ENCODE measurements around the gene NEK1. TPM values are rescaled to one million over a fixed set of nuclear protein-coding genes. Genes with fewer than 3 reads are reported as not detected.

NEK1 gene
- total and polyA plus RNA-seq, 2 of the 4 experiments (the other 2 are of a cell fraction): 3.3 to 3.9 TPM

GRCh38 chr4:169634975-169635374 is 22.6 kb upstream of the NEK1 start:
- Histone ChIP-seq H2AFZ (replicated peaks; ENCODE audit: low read length, poor library complexity) (no peak overlapping the region), H2AK9ac (replicated peaks; ENCODE audit: low read depth, low read length, poor library complexity) (no peak overlapping the region), H3K9me1 (ENCODE audit: insufficient read depth, low read length) (no peaks in the 10 kb centered on the region), H3K36me3 (ENCODE audit: control insufficient read depth, insufficient read depth, low read length) (peaks cover 3% of the 10 kb centered on the region; the same call in 1 of the 2 replicates), H3K4ac (ENCODE audit: low read depth, low read length) (no peak overlapping the region), H4K20me1 (ENCODE audit: insufficient read depth, low read length) (0 out of 2 replicates have a peak, but pooled peaks cover 3% of the 10 kb centered on the region), H3K79me1 (ENCODE audit: low read depth in 1 of 2, low read length in 2 of 2) (peaks cover 2 to 11% of the 10 kb centered on the region in 2 experiments; a peak in 3 of 4 replicates), H3K4me3 (ENCODE audit: insufficient read depth, low read depth, low read length) (no peak overlapping the region), H4K5ac (ENCODE audit: low read depth, low read length) (no peak overlapping the region), H3K4me1 (ENCODE audit: control insufficient read depth, insufficient read depth, low read length) (0 out of 2 replicates have a peak, but pooled peaks cover 1% of the 10 kb centered on the region), H3K27me3 (ENCODE audit: control insufficient read depth, insufficient read depth, low read length) (no peaks in the 10 kb centered on the region), H3K23ac (ENCODE audit: low read depth, low read length) (no peak overlapping the region), H2BK120ac (ENCODE audit: low read depth, low read length) (no peak overlapping the region), H2AK5ac (ENCODE audit: low read depth, low read length) (no peak overlapping the region), H4K91ac (ENCODE audit: insufficient read depth, low read depth, low read length) (no peak overlapping the region), H3K14ac (replicated peaks; ENCODE audit: low read depth, low read length) (no peak overlapping the region), H3K9me3 (ENCODE audit: control insufficient read depth, insufficient read depth, low read length) (no peaks in the 10 kb centered on the region), H3K9ac (ENCODE audit: low read depth, low read length) (no peak overlapping the region), H2BK5ac (ENCODE audit: low read depth, low read length, poor library complexity, severe bottlenecking) (no peak overlapping the region), H2BK15ac (ENCODE audit: low read depth, low read length) (no peak overlapping the region), H3K56ac (ENCODE audit: extremely low read depth, insufficient read depth, low read length) (no peak overlapping the region), H3K27ac (ENCODE audit: insufficient read depth, low read length) (no peak overlapping the region), H3K4me2 (ENCODE audit: low read depth, low read length) (no peak overlapping the region), H4K8ac (ENCODE audit: low read depth in 2 of 2, low read length in 2 of 2) (no peak overlapping the region), H3K18ac (ENCODE audit: low read depth, low read length) (no peak overlapping the region), H2BK20ac (ENCODE audit: low read depth, low read length) (no peak overlapping the region)
- ATAC-seq (ENCODE audit: low read depth): no peak
- BruUV-seq (replicated peaks): no TSS peak
- intact Hi-C loops (cut with micrococcal nuclease): no loop called here
- no CpG with 5 or more reads among the region's 1 CpG for WGBS, 2 experiments (ENCODE audit: extremely low coverage in 2 of 2, insufficient read length in 1 of 2)
- ChIA-PET POLR2A (ENCODE audit: unreplicated experiment) (no interaction called here), CTCF (no interaction called here)
- in situ Hi-C loops (cut with MboI; ENCODE audit: low sequenced_read_pairs): no loop called here
- TF ChIP-seq CEBPB (IDR thresholded peaks at IDR 0.05; ENCODE audit: low read depth, low read length): no peak
- TF ChIP-seq CTCF (conservative IDR thresholded peaks at IDR 0.05; ENCODE audit: low read depth, low read length): no peak
- no peak for TF ChIP-seq MXI1 (IDR thresholded peaks at IDR 0.05; ENCODE audit: borderline replicate concordance, low read depth, low read length)
- no peak for TF ChIP-seq MAZ (IDR thresholded peaks at IDR 0.05; ENCODE audit: borderline replicate concordance, low read depth, low read length)
- TF ChIP-seq RFX5 (IDR thresholded peaks at IDR 0.05; ENCODE audit: low read depth, low read length): no peak
- TF ChIP-seq CHD1 (IDR thresholded peaks at IDR 0.05; ENCODE audit: low read depth, low read length): no peak
- no peak for TF ChIP-seq FOS (IDR thresholded peaks at IDR 0.05; ENCODE audit: low read depth, low read length)
- TF ChIP-seq MAFK (IDR thresholded peaks at IDR 0.05; ENCODE audit: low read depth, low read length): no peak
- no peak for DNase-seq
- dilution Hi-C loops (cut with HindIII; ENCODE audit: low sequenced_read_pairs, unreplicated experiment): no loop called here

Data from IMR-90 (cell line).